HepG2 (cell line): ENCODE data around the gene RAMAC. TPM values are rescaled to one million over a fixed set of nuclear protein-coding genes. Genes with fewer than 3 reads are reported as not detected.

Experiments used
- ATAC-seq: fragments of 200-7000 bp; cut with Tn5 transposase; 3 replicates; pipeline ENCODE4 v1.9.1; 2020; ENCODE audit warnings: mild to moderate bottlenecking, moderate library complexity
- BruUV-seq: library from RNA; stranded (reverse); fragments of 400-500 nt; replicated peaks from 2 replicates; lab custom pipeline; 2021; lab: Mats Ljungman, UMichigan
- CTCF ChIA-PET: fragments of 300-600 bp; formaldehyde crosslinking; extraction: SDS; loops from one replicate; lab custom pipeline; 2021; ENCODE audit warnings: low total read pairs, inconsistent platforms, low intra/inter-chr PET ratio; lab: Yijun Ruan, JAX
- POLR2A ChIA-PET: fragments of 350-600 bp; sonication (Branson Sonifier 250); formaldehyde crosslinking; loops from one replicate; lab custom pipeline; 2020; ENCODE audit warnings: antibody characterized with exemption, inconsistent platforms; lab: Yijun Ruan, JAX
- DNase-seq: peaks from one replicate; pipeline ENCODE4 v3.0.0-alpha.2; 2015; ENCODE audit warnings: low spot score
- FAIRE-seq: peaks from 3 replicates; lab custom pipeline; 2011; peaks lifted over from hg19 to GRCh38; lab: Jason Lieb, UNC
- H2AFZ ChIP-seq: one replicate; pipeline ENCODE4 v1.6.1; 2011; ENCODE audit warnings: low read length, inconsistent platforms
- H3K27ac ChIP-seq: fragments of 300-600 bp; 3 replicates; pipeline ENCODE4 v1.8.0; 2011; ENCODE audit warnings: mixed run types, mild to moderate bottlenecking, mixed read lengths, low read length, inconsistent platforms; ENCODE audit not compliant: insufficient read depth; ENCODE audit errors: extremely low read length
- H3K27me3 ChIP-seq, 2 experiments: fragments of 200-600 bp in 1 of 2; 2 replicates in 1 of 2; 3 replicates in 1 of 2; pipeline versions ENCODE4 v1.6.0 to v1.8.0; 2011; ENCODE audit warnings: low read length in 2 of 2, mild to moderate bottlenecking in 2 of 2, moderate library complexity in 2 of 2, inconsistent platforms in 1 of 2; ENCODE audit not compliant: insufficient read depth in 2 of 2, control insufficient read depth in 1 of 2
- H3K36me3 ChIP-seq, 2 experiments: fragments of 200-600 bp in 1 of 2; replicated peaks in 1 of 2; 2 replicates in 1 of 2; 3 replicates in 1 of 2; pipeline versions ENCODE4 v1.5.1 to v1.8.0; 2011; ENCODE audit warnings: low read length in 2 of 2, inconsistent platforms in 1 of 2; ENCODE audit not compliant: insufficient read depth in 2 of 2, control insufficient read depth in 1 of 2
- H3K4me1 ChIP-seq: 2 replicates; pipeline ENCODE4 v1.5.1; 2012; ENCODE audit warnings: low read length, inconsistent platforms; ENCODE audit not compliant: insufficient read depth
- H3K4me2 ChIP-seq: 2 replicates; pipeline ENCODE4 v1.6.0; 2011; ENCODE audit warnings: low read depth, low read length, inconsistent platforms
- H3K4me3 ChIP-seq, 3 experiments: fragments of 200-600 bp in 1 of 3; sonication (generic), shearing (Covaris generic) in 1 of 3; replicated peaks in 1 of 3; 2 replicates each; pipeline ENCODE4 v1.5.1; 2011 to 2016; ENCODE audit warnings: low read length in 3 of 3, inconsistent platforms in 2 of 3, low read depth in 2 of 3, mild to moderate bottlenecking in 2 of 3, control low read depth in 1 of 3, mixed read lengths in 1 of 3; ENCODE audit not compliant: insufficient read depth in 1 of 3
- H3K79me2 ChIP-seq: one replicate; pipeline ENCODE4 v1.6.1; 2011; ENCODE audit warnings: low read length, inconsistent platforms; ENCODE audit not compliant: insufficient read depth
- H3K9ac ChIP-seq: 2 replicates; pipeline ENCODE4 v1.6.0; 2011; ENCODE audit warnings: mild to moderate bottlenecking, low read depth, low read length, inconsistent platforms; ENCODE audit not compliant: insufficient read depth
- H3K9me3 ChIP-seq: 2 replicates; pipeline ENCODE4 v1.5.1; 2012; ENCODE audit warnings: mild to moderate bottlenecking, low read length
- H4K20me1 ChIP-seq: 2 replicates; pipeline ENCODE4 v1.6.0; 2011; ENCODE audit warnings: inconsistent platforms, mild to moderate bottlenecking, low read length, moderate library complexity; ENCODE audit not compliant: insufficient read depth
- ARID3A ChIP-seq: IDR thresholded peaks from 2 replicates; pipeline ENCODE4 v1.6.1; 2012; ENCODE audit warnings: low read depth, low read length, improper control_type of control experiment
- ATF3 ChIP-seq: sonication (generic); formaldehyde crosslinking; IDR thresholded peaks from 2 replicates; pipeline ENCODE4 v1.4.0; 2020; ENCODE audit warnings: missing genetic modification reagents
- MED8 ChIP-seq: sonication (generic); formaldehyde crosslinking; IDR thresholded peaks from 2 replicates; pipeline ENCODE4 v1.8.1; 2023; ENCODE audit warnings: mild to moderate bottlenecking, missing genetic modification reagents; ENCODE audit not compliant: insufficient replicate concordance
- MEIS2 ChIP-seq: sonication (generic); formaldehyde crosslinking; IDR thresholded peaks from 2 replicates; pipeline ENCODE4 v1.9.0; 2021; ENCODE audit warnings: mild to moderate bottlenecking, missing genetic modification reagents
- NFE2L1 ChIP-seq: sonication (generic); formaldehyde crosslinking; IDR thresholded peaks from 2 replicates; pipeline ENCODE4 v1.4.0; 2020; ENCODE audit warnings: missing genetic modification reagents, mild to moderate bottlenecking, borderline replicate concordance
- RBM39 ChIP-seq: fragments of 200-400 bp; formaldehyde crosslinking; IDR thresholded peaks from one replicate; pipeline ENCODE4 v1.6.1; 2018; ENCODE audit warnings: antibody characterized with exemption, mild to moderate bottlenecking, low read depth, low read length; ENCODE audit not compliant: poor library complexity, severe bottlenecking
- SALL1 ChIP-seq: sonication (generic); formaldehyde crosslinking; IDR thresholded peaks from 2 replicates; pipeline ENCODE4 v1.8.0; 2022; ENCODE audit warnings: mild to moderate bottlenecking, missing genetic modification reagents
- SCMH1 ChIP-seq: sonication (generic); formaldehyde crosslinking; IDR thresholded peaks from 2 replicates; pipeline ENCODE4 v1.9.0; 2021; ENCODE audit warnings: missing genetic modification reagents, mild to moderate bottlenecking, borderline replicate concordance
- SMAD9 ChIP-seq: sonication (generic); formaldehyde crosslinking; IDR thresholded peaks from 2 replicates; pipeline ENCODE4 v1.5.1; 2020; ENCODE audit warnings: mild to moderate bottlenecking, missing genetic modification reagents
- SOX13 ChIP-seq, 3 experiments: fragments of 450-650 bp in 1 of 3; sonication (generic) in 1 of 3; formaldehyde crosslinking in 1 of 3; IDR thresholded peaks in 2 of 3; conservative IDR thresholded peaks in 1 of 3; 2 replicates each; pipeline versions ENCODE4 v1.5.0 to v1.6.1; 2016 to 2020; ENCODE audit warnings: antibody characterized with exemption in 1 of 3, mild to moderate bottlenecking in 1 of 3, missing compliant biosample characterization in 1 of 3, missing genetic modification reagents in 1 of 3, moderate library complexity in 1 of 3
- ZMYM2 ChIP-seq: sonication (generic); formaldehyde crosslinking; IDR thresholded peaks from 2 replicates; pipeline ENCODE4 v1.8.0; 2022; ENCODE audit warnings: mild to moderate bottlenecking, missing genetic modification reagents
- ZNF235 ChIP-seq: sonication (generic); formaldehyde crosslinking; IDR thresholded peaks from 2 replicates; pipeline ENCODE4 v1.8.1; 2023; ENCODE audit warnings: mild to moderate bottlenecking, missing genetic modification reagents, borderline replicate concordance
- ZNF510 ChIP-seq: sonication (generic); formaldehyde crosslinking; IDR thresholded peaks from 2 replicates; pipeline ENCODE4 v1.4.0; 2020; ENCODE audit warnings: low read depth, mild to moderate bottlenecking, missing genetic modification reagents
- ZNF773 ChIP-seq: sonication (generic); formaldehyde crosslinking; IDR thresholded peaks from 2 replicates; pipeline ENCODE4 v1.4.0; 2020; ENCODE audit warnings: missing genetic modification reagents, borderline replicate concordance
- WGBS: methylation state at CpG from one replicate; pipeline ENCODE4 v1.1.6; 2017; ENCODE audit warnings: low lambda C conversion rate; 5-methylcytosine and 5-hydroxymethylcytosine counted together
- in situ Hi-C: cut with HindIII; loops from 2 replicates; pipeline ENCODE4 v1.10.0; 2017; ENCODE audit warnings: low pct_unique_long_range_greater_than_20kb; ENCODE audit not compliant: extremely low pct_ligation_motif_present
- intact Hi-C: fragments of 100-400 bp; cut with micrococcal nuclease; formaldehyde crosslinking; loops from one replicate; pipeline ENCODE4 v1.10.0; 2022; ENCODE audit not compliant: unreplicated experiment
- polyA plus RNA-seq, 8 experiments: library from polyadenylated mRNA; depleted of rRNA in 3 of 8; stranded (reverse) in 7 of 8; unstranded in 1 of 8; fragments of >200 nt; fragmentation: Illumina TruSeq in 4 of 8; extraction: Trizol in 4 of 8; gene quantifications; 2 replicates each; pipeline versions ENCODE4 v1.2.1 to v1.2.3, GENCODE V29; 2011 to 2016; ENCODE audit warnings: low read depth in 4 of 8, missing spikeins in 1 of 8, mixed read lengths in 1 of 8; ENCODE audit not compliant: insufficient read depth in 1 of 8
- total RNA-seq, 5 experiments: library from RNA; depleted of rRNA; stranded (reverse); fragments of >200 nt; fragmentation: Illumina TruSeq; extraction: Trizol; gene quantifications; 2 replicates each; pipeline ENCODE4 v1.2.3, GENCODE V29; 2016; ENCODE audit warnings: low read depth in 1 of 5
- TF ChIP-seq, protein P1 (sequence below): IDR thresholded peaks from 2 replicates; pipeline ENCODE4 v1.6.1; 2012; ENCODE audit warnings: low read length, improper control_type of control experiment
- TF ChIP-seq, protein P2 (sequence below): sonication (generic); formaldehyde crosslinking; IDR thresholded peaks from 2 replicates; pipeline ENCODE4 v1.8.0; 2022; ENCODE audit warnings: mild to moderate bottlenecking, missing genetic modification reagents, moderate library complexity
- TF ChIP-seq, protein P3 (sequence below): sonication (generic); formaldehyde crosslinking; IDR thresholded peaks from 2 replicates; pipeline ENCODE4 v1.4.0; 2020; ENCODE audit warnings: mild to moderate bottlenecking, low read depth, missing genetic modification reagents

RAMAC gene
- total and polyA plus RNA-seq, 2 of the 13 experiments (the other 11 are each of a cell fraction or from before 2014, with no cell fraction given): 22.2 to 45.9 TPM

GRCh38 chr15:82942691-82943090 is 43.3 kb upstream of the RAMAC start:
- 36% methylated on average over 8 of the region's 8 CpGs for WGBS
- ChIA-PET POLR2A (no interaction called here), CTCF (no interaction called here)
- Histone ChIP-seq H3K79me2 (no peaks in the 10 kb centered on the region), H3K4me2 (no peak overlapping the region), H4K20me1 (no peaks in the 10 kb centered on the region), H3K9ac (no peak overlapping the region), H3K27me3 (no peaks in the 10 kb centered on the region), H3K4me3 (no peak overlapping the region), H2AFZ (no peak overlapping the region), H3K36me3 (no peaks in the 10 kb centered on the region), H3K27ac (no peak overlapping the region), H3K9me3 (no peaks in the 10 kb centered on the region), H3K4me1 (peaks cover 13% of the 10 kb centered on the region)
- no TSS peak for BruUV-seq
- in situ Hi-C loops (no loop called here), intact Hi-C loops (no loop called here)
- peak; percentile 16 for DNase-seq
- no peak for FAIRE-seq
- no peak; the same call in 2 of the 3 replicates for ATAC-seq
- TF ChIP-seq ZMYM2 (CRISPR knock-in tag) (no peak), ATF3 (CRISPR knock-in tag) (no peak), SMAD9 (CRISPR knock-in tag) (no peak), MED8 (CRISPR knock-in tag) (no peak), SOX13 (IDR thresholded peaks at IDR 0.05) (no peak), SOX13 (CRISPR knock-in tag; conservative IDR thresholded peaks at IDR 0.05 in 1 of 2, IDR thresholded peaks at IDR 0.05 in 1 of 2) (no peak), ZNF773 (no peak), MEIS2 (CRISPR knock-in tag) (no peak), ZNF235 (CRISPR knock-in tag) (no peak), ARID3A (no peak), ZNF510 (CRISPR knock-in tag) (no peak), SALL1 (CRISPR knock-in tag) (no peak), NFE2L1 (no peak), RBM39 (no peak), SCMH1 (CRISPR knock-in tag) (no peak)
- TF ChIP-seq, protein P1, sequence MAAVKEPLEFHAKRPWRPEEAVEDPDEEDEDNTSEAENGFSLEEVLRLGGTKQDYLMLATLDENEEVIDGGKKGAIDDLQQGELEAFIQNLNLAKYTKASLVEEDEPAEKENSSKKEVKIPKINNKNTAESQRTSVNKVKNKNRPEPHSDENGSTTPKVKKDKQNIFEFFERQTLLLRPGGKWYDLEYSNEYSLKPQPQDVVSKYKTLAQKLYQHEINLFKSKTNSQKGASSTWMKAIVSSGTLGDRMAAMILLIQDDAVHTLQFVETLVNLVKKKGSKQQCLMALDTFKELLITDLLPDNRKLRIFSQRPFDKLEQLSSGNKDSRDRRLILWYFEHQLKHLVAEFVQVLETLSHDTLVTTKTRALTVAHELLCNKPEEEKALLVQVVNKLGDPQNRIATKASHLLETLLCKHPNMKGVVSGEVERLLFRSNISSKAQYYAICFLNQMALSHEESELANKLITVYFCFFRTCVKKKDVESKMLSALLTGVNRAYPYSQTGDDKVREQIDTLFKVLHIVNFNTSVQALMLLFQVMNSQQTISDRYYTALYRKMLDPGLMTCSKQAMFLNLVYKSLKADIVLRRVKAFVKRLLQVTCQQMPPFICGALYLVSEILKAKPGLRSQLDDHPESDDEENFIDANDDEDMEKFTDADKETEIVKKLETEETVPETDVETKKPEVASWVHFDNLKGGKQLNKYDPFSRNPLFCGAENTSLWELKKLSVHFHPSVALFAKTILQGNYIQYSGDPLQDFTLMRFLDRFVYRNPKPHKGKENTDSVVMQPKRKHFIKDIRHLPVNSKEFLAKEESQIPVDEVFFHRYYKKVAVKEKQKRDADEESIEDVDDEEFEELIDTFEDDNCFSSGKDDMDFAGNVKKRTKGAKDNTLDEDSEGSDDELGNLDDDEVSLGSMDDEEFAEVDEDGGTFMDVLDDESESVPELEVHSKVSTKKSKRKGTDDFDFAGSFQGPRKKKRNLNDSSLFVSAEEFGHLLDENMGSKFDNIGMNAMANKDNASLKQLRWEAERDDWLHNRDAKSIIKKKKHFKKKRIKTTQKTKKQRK: no peak
- TF ChIP-seq, protein P2, sequence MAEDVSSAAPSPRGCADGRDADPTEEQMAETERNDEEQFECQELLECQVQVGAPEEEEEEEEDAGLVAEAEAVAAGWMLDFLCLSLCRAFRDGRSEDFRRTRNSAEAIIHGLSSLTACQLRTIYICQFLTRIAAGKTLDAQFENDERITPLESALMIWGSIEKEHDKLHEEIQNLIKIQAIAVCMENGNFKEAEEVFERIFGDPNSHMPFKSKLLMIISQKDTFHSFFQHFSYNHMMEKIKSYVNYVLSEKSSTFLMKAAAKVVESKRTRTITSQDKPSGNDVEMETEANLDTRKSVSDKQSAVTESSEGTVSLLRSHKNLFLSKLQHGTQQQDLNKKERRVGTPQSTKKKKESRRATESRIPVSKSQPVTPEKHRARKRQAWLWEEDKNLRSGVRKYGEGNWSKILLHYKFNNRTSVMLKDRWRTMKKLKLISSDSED (CRISPR knock-in tag): no peak
- TF ChIP-seq, protein P3, sequence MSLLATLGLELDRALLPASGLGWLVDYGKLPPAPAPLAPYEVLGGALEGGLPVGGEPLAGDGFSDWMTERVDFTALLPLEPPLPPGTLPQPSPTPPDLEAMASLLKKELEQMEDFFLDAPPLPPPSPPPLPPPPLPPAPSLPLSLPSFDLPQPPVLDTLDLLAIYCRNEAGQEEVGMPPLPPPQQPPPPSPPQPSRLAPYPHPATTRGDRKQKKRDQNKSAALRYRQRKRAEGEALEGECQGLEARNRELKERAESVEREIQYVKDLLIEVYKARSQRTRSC (CRISPR knock-in tag): no peak
